Panc1 (cell line): ENCODE measurements around the gene CLEC20A. TPM values are rescaled to one million over a fixed set of nuclear protein-coding genes. Genes with fewer than 3 reads are reported as not detected.

Source experiments
- ATAC-seq: fragments of 200-7000 bp; cut with Tn5 transposase; 2 replicates; pipeline ENCODE4 v1.9.1; 2020; ENCODE audit warnings: mild to moderate bottlenecking, moderate library complexity
- BruUV-seq: library from RNA; stranded (reverse); fragments of 400-500 nt; replicated peaks from 2 replicates; lab custom pipeline; 2021; lab: Mats Ljungman, UMichigan
- CTCF ChIA-PET: fragments of 300-600 bp; sonication (Branson Sonifier 250); formaldehyde crosslinking; loops from one replicate; lab custom pipeline; 2022; ENCODE audit warnings: antibody characterized with exemption; lab: Charles Lee
- POLR2A ChIA-PET: fragments of 300-600 bp; sonication (Branson Sonifier 250); formaldehyde crosslinking; loops from one replicate; lab custom pipeline; 2022; ENCODE audit warnings: antibody characterized with exemption; lab: Charles Lee
- DNase-seq: peaks from one replicate; pipeline ENCODE4 v3.0.0-alpha.2; 2010; ENCODE audit warnings: low read depth, low spot score
- H3K27ac ChIP-seq: 2 replicates; pipeline ENCODE4 v1.5.1; 2011; ENCODE audit warnings: mild to moderate bottlenecking, low read length, inconsistent platforms
- H3K27me3 ChIP-seq: fragments of 200-500 bp; sonication (Bioruptor generic); 2 replicates; pipeline ENCODE4 v1.6.0; 2014; ENCODE audit warnings: low read length, inconsistent platforms; ENCODE audit not compliant: control insufficient read depth, insufficient read depth
- H3K36me3 ChIP-seq: fragments of 200-500 bp; sonication (Bioruptor generic); 2 replicates; pipeline ENCODE4 v1.5.1; 2014; ENCODE audit warnings: inconsistent platforms, mild to moderate bottlenecking, low read length, moderate library complexity; ENCODE audit not compliant: control insufficient read depth, insufficient read depth
- H3K4me1 ChIP-seq: 2 replicates; pipeline ENCODE4 v1.5.1; 2011; ENCODE audit warnings: inconsistent platforms, mild to moderate bottlenecking, low read length, moderate library complexity; ENCODE audit not compliant: control insufficient read depth, insufficient read depth
- H3K4me3 ChIP-seq, 2 experiments: 2 replicates each; pipeline ENCODE4 v1.5.1; 2011 to 2012; ENCODE audit warnings: low read depth in 2 of 2, low read length in 2 of 2, mild to moderate bottlenecking in 2 of 2, inconsistent platforms in 1 of 2, moderate library complexity in 1 of 2
- H3K9me3 ChIP-seq: fragments of 200-500 bp; sonication (Bioruptor generic); 2 replicates; pipeline ENCODE4 v1.5.1; 2014; ENCODE audit warnings: low read depth, mild to moderate bottlenecking, inconsistent platforms, low read length, moderate library complexity; ENCODE audit not compliant: control insufficient read depth, insufficient read depth
- POLR2AphosphoS5 ChIP-seq: IDR thresholded peaks from 2 replicates; pipeline ENCODE4 v1.6.1; 2012; ENCODE audit warnings: mild to moderate bottlenecking, low read depth, low read length, moderate library complexity
- SIN3A ChIP-seq: IDR thresholded peaks from 2 replicates; pipeline ENCODE4 v1.6.1; 2012; ENCODE audit warnings: low read depth, mild to moderate bottlenecking, low read length, moderate library complexity, borderline replicate concordance; ENCODE audit not compliant: insufficient read depth
- TCF7L2 ChIP-seq: IDR thresholded peaks from 2 replicates; pipeline ENCODE4 v1.6.1; 2011; ENCODE audit warnings: mild to moderate bottlenecking, low read depth, low read length, inconsistent platforms
- in situ Hi-C: cut with HindIII; loops from 2 replicates; pipeline ENCODE4 v1.10.0; 2016; ENCODE audit warnings: low sequenced_read_pairs, low pct_unique_long_range_greater_than_20kb
- intact Hi-C: fragments of 100-400 bp; cut with micrococcal nuclease; formaldehyde crosslinking; loops from one replicate; pipeline ENCODE4 v1.10.0; 2022; ENCODE audit not compliant: unreplicated experiment
- total RNA-seq: library from RNA; stranded (reverse); gene quantifications from one replicate; pipeline ENCODE4 v1.2.1, GENCODE V29; 2021; ENCODE audit not compliant: unreplicated experiment
- TF ChIP-seq, protein P1 (sequence below): fragments of 450-650 bp; IDR thresholded peaks from 2 replicates; pipeline ENCODE4 v1.5.1; 2017; ENCODE audit warnings: mild to moderate bottlenecking
- TF ChIP-seq, protein P2 (sequence below), 2 experiments: IDR thresholded peaks; 2 replicates each; pipeline ENCODE4 v1.6.1; 2011 to 2012; ENCODE audit warnings: low read depth in 2 of 2, control low read depth in 1 of 2, low read length in 1 of 2, mild to moderate bottlenecking in 1 of 2, moderate library complexity in 1 of 2; ENCODE audit not compliant: insufficient read depth in 1 of 2

CLEC20A gene
- total RNA-seq, 1 experiment from 2014 or later: not detected

DNA sequence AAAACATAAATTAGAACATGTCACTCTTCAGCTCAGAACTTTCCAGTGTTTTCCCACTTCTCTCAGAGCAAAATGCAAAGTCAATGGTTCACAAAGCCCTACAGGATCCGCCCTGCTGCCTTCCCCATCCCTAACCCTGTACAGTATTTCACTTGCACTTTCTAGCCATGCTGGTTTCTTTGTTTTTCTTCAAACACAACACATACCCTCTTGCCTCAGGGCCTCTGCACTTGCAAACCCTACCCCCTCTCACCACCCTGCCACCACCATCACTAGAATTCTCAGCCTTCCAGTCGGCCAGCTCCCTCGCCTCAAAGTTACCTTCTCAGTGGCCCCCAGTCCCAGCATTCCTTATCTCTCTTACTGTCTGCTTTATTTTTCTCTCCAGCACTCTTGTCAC, 33.7 kb upstream of the CLEC20A start:
- intact Hi-C loops (loop anchor here (5.0 kb wide), 2 partner anchors 223 to 357 kb away; no protein-coding TSS in a partner anchor), in situ Hi-C loops (no loop called here)
- H3K4me1 ChIP-seq: 0 out of 2 replicates have a peak, but pooled peaks cover 2% of the 10 kb centered on the region
- TF ChIP-seq SIN3A (no peak), TCF7L2 (no peak)
- TF ChIP-seq, protein P1, sequence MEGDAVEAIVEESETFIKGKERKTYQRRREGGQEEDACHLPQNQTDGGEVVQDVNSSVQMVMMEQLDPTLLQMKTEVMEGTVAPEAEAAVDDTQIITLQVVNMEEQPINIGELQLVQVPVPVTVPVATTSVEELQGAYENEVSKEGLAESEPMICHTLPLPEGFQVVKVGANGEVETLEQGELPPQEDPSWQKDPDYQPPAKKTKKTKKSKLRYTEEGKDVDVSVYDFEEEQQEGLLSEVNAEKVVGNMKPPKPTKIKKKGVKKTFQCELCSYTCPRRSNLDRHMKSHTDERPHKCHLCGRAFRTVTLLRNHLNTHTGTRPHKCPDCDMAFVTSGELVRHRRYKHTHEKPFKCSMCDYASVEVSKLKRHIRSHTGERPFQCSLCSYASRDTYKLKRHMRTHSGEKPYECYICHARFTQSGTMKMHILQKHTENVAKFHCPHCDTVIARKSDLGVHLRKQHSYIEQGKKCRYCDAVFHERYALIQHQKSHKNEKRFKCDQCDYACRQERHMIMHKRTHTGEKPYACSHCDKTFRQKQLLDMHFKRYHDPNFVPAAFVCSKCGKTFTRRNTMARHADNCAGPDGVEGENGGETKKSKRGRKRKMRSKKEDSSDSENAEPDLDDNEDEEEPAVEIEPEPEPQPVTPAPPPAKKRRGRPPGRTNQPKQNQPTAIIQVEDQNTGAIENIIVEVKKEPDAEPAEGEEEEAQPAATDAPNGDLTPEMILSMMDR: no peak
- no peak for ATAC-seq
- BruUV-seq: no TSS peak
- no peaks in the 10 kb centered on the region for H3K9me3 ChIP-seq
- POLR2A ChIA-PET: no interaction called here
- no peak overlapping the region for H3K4me3 ChIP-seq
- no peak for DNase-seq
- no peak overlapping the region for H3K27ac ChIP-seq
- no peaks in the 10 kb centered on the region for H3K27me3 ChIP-seq
- no peaks in the 10 kb centered on the region for H3K36me3 ChIP-seq
- CTCF ChIA-PET: no interaction called here

DNA sequence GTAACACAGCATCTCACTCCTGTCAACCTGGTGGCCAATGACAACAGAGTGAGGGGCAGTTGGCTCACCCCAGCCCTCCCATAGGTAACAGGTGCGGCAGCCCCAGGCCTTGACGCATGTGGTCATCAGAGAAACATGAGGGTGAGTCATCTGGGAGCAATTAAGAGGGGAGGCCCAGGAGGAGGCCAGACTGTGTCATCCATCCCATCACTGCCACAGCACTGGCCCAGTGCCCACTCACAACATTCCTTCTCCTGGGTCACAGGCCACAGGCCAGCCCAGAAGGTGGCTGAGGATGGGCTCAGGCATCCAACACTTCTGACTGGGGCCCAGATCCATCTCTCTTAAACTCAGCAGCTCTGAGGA, 33.3 kb upstream of the CLEC20A start:
- ATAC-seq (peak; percentile 70), DNase-seq (no peak)
- H3K27me3 ChIP-seq: no peaks in the 10 kb centered on the region
- no peaks in the 10 kb centered on the region for H3K9me3 ChIP-seq
- ChIA-PET POLR2A (no interaction called here), CTCF (no interaction called here)
- no peaks in the 10 kb centered on the region for H3K36me3 ChIP-seq
- in situ Hi-C loops: no loop called here
- TF ChIP-seq, protein P1: no peak
- TF ChIP-seq TCF7L2 (no peak), SIN3A (no peak), POLR2AphosphoS5 (no peak)
- TF ChIP-seq, protein P2, sequence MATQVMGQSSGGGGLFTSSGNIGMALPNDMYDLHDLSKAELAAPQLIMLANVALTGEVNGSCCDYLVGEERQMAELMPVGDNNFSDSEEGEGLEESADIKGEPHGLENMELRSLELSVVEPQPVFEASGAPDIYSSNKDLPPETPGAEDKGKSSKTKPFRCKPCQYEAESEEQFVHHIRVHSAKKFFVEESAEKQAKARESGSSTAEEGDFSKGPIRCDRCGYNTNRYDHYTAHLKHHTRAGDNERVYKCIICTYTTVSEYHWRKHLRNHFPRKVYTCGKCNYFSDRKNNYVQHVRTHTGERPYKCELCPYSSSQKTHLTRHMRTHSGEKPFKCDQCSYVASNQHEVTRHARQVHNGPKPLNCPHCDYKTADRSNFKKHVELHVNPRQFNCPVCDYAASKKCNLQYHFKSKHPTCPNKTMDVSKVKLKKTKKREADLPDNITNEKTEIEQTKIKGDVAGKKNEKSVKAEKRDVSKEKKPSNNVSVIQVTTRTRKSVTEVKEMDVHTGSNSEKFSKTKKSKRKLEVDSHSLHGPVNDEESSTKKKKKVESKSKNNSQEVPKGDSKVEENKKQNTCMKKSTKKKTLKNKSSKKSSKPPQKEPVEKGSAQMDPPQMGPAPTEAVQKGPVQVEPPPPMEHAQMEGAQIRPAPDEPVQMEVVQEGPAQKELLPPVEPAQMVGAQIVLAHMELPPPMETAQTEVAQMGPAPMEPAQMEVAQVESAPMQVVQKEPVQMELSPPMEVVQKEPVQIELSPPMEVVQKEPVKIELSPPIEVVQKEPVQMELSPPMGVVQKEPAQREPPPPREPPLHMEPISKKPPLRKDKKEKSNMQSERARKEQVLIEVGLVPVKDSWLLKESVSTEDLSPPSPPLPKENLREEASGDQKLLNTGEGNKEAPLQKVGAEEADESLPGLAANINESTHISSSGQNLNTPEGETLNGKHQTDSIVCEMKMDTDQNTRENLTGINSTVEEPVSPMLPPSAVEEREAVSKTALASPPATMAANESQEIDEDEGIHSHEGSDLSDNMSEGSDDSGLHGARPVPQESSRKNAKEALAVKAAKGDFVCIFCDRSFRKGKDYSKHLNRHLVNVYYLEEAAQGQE (IDR thresholded peaks at IDR 0.05; ENCODE audit: insufficient read depth in 1 of 2, low read depth in 2 of 2, low read length in 1 of 2): no peak
- H3K4me1 ChIP-seq: 0 out of 2 replicates have a peak, but pooled peaks cover 2% of the 10 kb centered on the region
- intact Hi-C loops: loop anchor here (5.0 kb wide), 2 partner anchors 223 to 357 kb away; no protein-coding TSS in a partner anchor
- H3K4me3 ChIP-seq: no peak overlapping the region
- BruUV-seq: no TSS peak
- no peak overlapping the region for H3K27ac ChIP-seq
